ENCODE data around the gene GRIA1. TPM values are rescaled to one million over a fixed set of nuclear protein-coding genes. Genes with fewer than 3 reads are reported as not detected.
A peak's percentile ranks its signal among the peaks of the same experiment; 100 is the strongest.

The GRIA1 gene
- total RNA-seq, 1 donor from 2014 or later: 1.6 TPM

GRCh38 chr5:153569036-153569435, 78.6 kb downstream of the GRIA1 start:
- Mint-ChIP-seq H3K9me3 (no peaks in the 10 kb centered on the region), H3K4me1 (peaks cover 23% of the 10 kb centered on the region), H3K27ac (ENCODE audit: unreplicated experiment) (no peak overlapping the region), H3K4me3 (no peak overlapping the region), H3K27me3 (ENCODE audit: low read depth) (no peaks in the 10 kb centered on the region), H3K36me3 (ENCODE audit: low read depth) (no peaks in the 10 kb centered on the region)
- no peak for DNase-seq (ENCODE audit: low read depth, low spot score)
- TF ChIP-seq CTCF (conservative IDR thresholded peaks at IDR 0.05): no peak

- peaks cover 26% of the 10 kb centered on the region for H3K4me1 Mint-ChIP-seq
- no peak overlapping the region for H3K27ac Mint-ChIP-seq (ENCODE audit: unreplicated experiment)
- no peak overlapping the region for H3K4me3 Mint-ChIP-seq
- no peaks in the 10 kb centered on the region for H3K9me3 Mint-ChIP-seq
- no peaks in the 10 kb centered on the region for H3K27me3 Mint-ChIP-seq (ENCODE audit: low read depth)
- no peak for TF ChIP-seq CTCF (conservative IDR thresholded peaks at IDR 0.05)
- H3K36me3 Mint-ChIP-seq (ENCODE audit: low read depth): no peaks in the 10 kb centered on the region
- no peak for DNase-seq (ENCODE audit: low read depth, low spot score)
These were observed 80.7 kb downstream of the GRIA1 start for GRCh38 chr5:153571162-153571561.

GRCh38 chr5:153572411-153573145, 82.1 kb downstream of the GRIA1 start:
- Mint-ChIP-seq H3K36me3 (ENCODE audit: low read depth) (no peaks in the 10 kb centered on the region), H3K9me3 (peaks cover 5% of the 10 kb centered on the region), H3K27me3 (ENCODE audit: low read depth) (no peaks in the 10 kb centered on the region), H3K27ac (ENCODE audit: unreplicated experiment) (peak overlapping the region; percentile 6), H3K4me3 (peak overlapping the region; percentile 16), H3K4me1 (peaks cover 26% of the 10 kb centered on the region)
- TF ChIP-seq CTCF (conservative IDR thresholded peaks at IDR 0.05): no peak
- peak; percentile 5 for DNase-seq (ENCODE audit: low read depth, low spot score)

GRCh38 chr5:153573326-153574033, 83.0 kb downstream of the GRIA1 start:
- Mint-ChIP-seq H3K36me3 (ENCODE audit: low read depth) (no peaks in the 10 kb centered on the region), H3K27ac (ENCODE audit: unreplicated experiment) (no peak overlapping the region), H3K27me3 (ENCODE audit: low read depth) (no peaks in the 10 kb centered on the region), H3K4me3 (no peak overlapping the region), H3K4me1 (peaks cover 26% of the 10 kb centered on the region), H3K9me3 (peaks cover 5% of the 10 kb centered on the region)
- TF ChIP-seq CTCF (conservative IDR thresholded peaks at IDR 0.05): no peak
- DNase-seq (ENCODE audit: low read depth, low spot score): no peak

- H3K27ac Mint-ChIP-seq (ENCODE audit: unreplicated experiment): no peak overlapping the region
- peaks cover 7% of the 10 kb centered on the region for H3K4me1 Mint-ChIP-seq
- no peaks in the 10 kb centered on the region for H3K9me3 Mint-ChIP-seq
- no peak for TF ChIP-seq CTCF (conservative IDR thresholded peaks at IDR 0.05)
- H3K4me3 Mint-ChIP-seq: no peak overlapping the region
- H3K27me3 Mint-ChIP-seq (ENCODE audit: low read depth): peaks cover 2% of the 10 kb centered on the region
- no peak for DNase-seq (ENCODE audit: low read depth, low spot score)
- no peaks in the 10 kb centered on the region for H3K36me3 Mint-ChIP-seq (ENCODE audit: low read depth)
These were observed 93.9 kb downstream of the GRIA1 start for GRCh38 chr5:153584126-153584959.
